SK-N-SH (cell line): ENCODE measurements around the gene CYB5D1. TPM values are rescaled to one million over a fixed set of nuclear protein-coding genes. Genes with fewer than 3 reads are reported as not detected.
A peak's percentile ranks its signal among the peaks of the same experiment; 100 is the strongest.
"Not testable (repeated sequence)": the region's sequence is repeated elsewhere in the genome, so short reads cannot be mapped to it uniquely, and the experiment has no call there.

ENCODE experiments used
- CTCF ChIA-PET: fragments of 300-600, 350-600 bp; formaldehyde crosslinking; extraction: SDS; loops from one replicate; lab custom pipeline; 2021; lab: Yijun Ruan, JAX
- POLR2A ChIA-PET: fragments of 350-600 bp; sonication (Branson Sonifier 250); formaldehyde crosslinking; extraction: SDS; loops from one replicate; lab custom pipeline; 2020; ENCODE audit warnings: antibody characterized with exemption, inconsistent platforms; lab: Yijun Ruan, JAX
- DNase-seq: peaks from one replicate; pipeline ENCODE4 v3.0.0; 2012
- H2AFZ ChIP-seq: fragments of 200-600 bp; sonication (generic); 2 replicates; pipeline ENCODE4 v1.8.1; 2016; ENCODE audit warnings: antibody characterized with exemption, mild to moderate bottlenecking, low read depth
- H3F3A ChIP-seq: fragments of 200-600 bp; sonication (generic); replicated peaks from 2 replicates; pipeline ENCODE3; 2016; ENCODE audit warnings: antibody characterized with exemption, mild to moderate bottlenecking; ENCODE audit not compliant: insufficient read depth
- H3K27ac ChIP-seq, 2 experiments: fragments of 200-500 bp in 1 of 2; fragments of 200-600 bp in 1 of 2; sonication (Bioruptor generic) in 1 of 2; sonication (generic), shearing (Covaris generic) in 1 of 2; 2 replicates each; pipeline versions ENCODE4 v1.5.1 to v1.6.1; 2014 to 2016; ENCODE audit warnings: low read depth in 2 of 2, inconsistent platforms in 1 of 2, low read length in 1 of 2, mild to moderate bottlenecking in 1 of 2, mixed read lengths in 1 of 2
- H3K27me3 ChIP-seq: fragments of 200-600 bp; sonication (generic), shearing (Covaris generic); 2 replicates; pipeline ENCODE4 v1.6.1; 2016; ENCODE audit warnings: mixed run types; ENCODE audit not compliant: insufficient read depth
- H3K36me3 ChIP-seq, 2 experiments: fragments of 200-500 bp in 1 of 2; fragments of 200-600 bp in 1 of 2; sonication (Bioruptor generic) in 1 of 2; sonication (generic) in 1 of 2; replicated peaks in 1 of 2; 2 replicates each; pipeline versions ENCODE3 to v1.5.1; 2014 to 2016; ENCODE audit warnings: low read length in 1 of 2, mild to moderate bottlenecking in 1 of 2; ENCODE audit not compliant: insufficient read depth in 2 of 2, control insufficient read depth in 1 of 2
- H3K4me1 ChIP-seq, 2 experiments: fragments of 200-500 bp in 1 of 2; fragments of 200-600 bp in 1 of 2; sonication (Bioruptor generic) in 1 of 2; sonication (generic), shearing (Covaris generic) in 1 of 2; 2 replicates each; pipeline versions ENCODE4 v1.5.1 to v1.6.1; 2014 to 2016; ENCODE audit warnings: low read depth in 1 of 2, low read length in 1 of 2, mixed run types in 1 of 2; ENCODE audit not compliant: insufficient read depth in 2 of 2, control insufficient read depth in 1 of 2
- H3K4me2 ChIP-seq: fragments of 200-600 bp; sonication (generic), shearing (Covaris generic); 2 replicates; pipeline ENCODE4 v1.6.1; 2017; ENCODE audit warnings: mixed run types
- H3K4me3 ChIP-seq, 2 experiments: fragments of 200-500 bp in 1 of 2; fragments of 200-600 bp in 1 of 2; sonication (Bioruptor generic) in 1 of 2; sonication (generic), shearing (Covaris generic) in 1 of 2; 2 replicates each; pipeline versions ENCODE4 v1.5.1 to v1.8.1; 2014 to 2016; ENCODE audit warnings: low read depth in 2 of 2, inconsistent platforms in 1 of 2, low read length in 1 of 2, mild to moderate bottlenecking in 1 of 2, mixed read lengths in 1 of 2, moderate library complexity in 1 of 2
- H3K79me2 ChIP-seq: fragments of 200-600 bp; sonication (generic); 2 replicates; pipeline ENCODE4 v1.8.1; 2017; ENCODE audit warnings: mild to moderate bottlenecking; ENCODE audit not compliant: insufficient read depth
- H3K9ac ChIP-seq: fragments of 200-600 bp; sonication (generic); 2 replicates; pipeline ENCODE4 v1.6.1; 2017; ENCODE audit warnings: mixed run types
- H3K9me2 ChIP-seq: fragments of 200-600 bp; sonication (generic); 2 replicates; pipeline ENCODE4 v1.6.1; 2017; ENCODE audit warnings: mixed run types
- H3K9me3 ChIP-seq: fragments of 200-600 bp; sonication (generic); 2 replicates; pipeline ENCODE4 v1.6.1; 2017; ENCODE audit warnings: mixed run types, mild to moderate bottlenecking, moderate library complexity
- H4K20me1 ChIP-seq: fragments of 200-600 bp; sonication (generic); 2 replicates; pipeline ENCODE4 v1.6.1; 2017; ENCODE audit warnings: mild to moderate bottlenecking, mixed run types; ENCODE audit not compliant: insufficient read depth
- CHD2 ChIP-seq: fragments of 150-350 bp; IDR thresholded peaks from 2 replicates; pipeline ENCODE4 v1.6.1; 2018; ENCODE audit warnings: low read length; ENCODE audit not compliant: partially characterized antibody
- CTCF ChIP-seq: fragments of 200-600 bp; sonication (generic); IDR thresholded peaks from 2 replicates; pipeline ENCODE4 v1.6.1; 2017; ENCODE audit warnings: antibody characterized with exemption, mild to moderate bottlenecking, moderate library complexity
- ELF1 ChIP-seq: IDR thresholded peaks from 2 replicates; pipeline ENCODE4 v1.4.0; 2012
- FOSL2 ChIP-seq: IDR thresholded peaks from 2 replicates; pipeline ENCODE4 v1.4.0; 2012; ENCODE audit warnings: low read depth, mild to moderate bottlenecking, moderate library complexity, borderline replicate concordance
- FOXJ3 ChIP-seq: sonication (generic); formaldehyde crosslinking; IDR thresholded peaks from 2 replicates; pipeline ENCODE4 v1.5.1; 2020; ENCODE audit warnings: mild to moderate bottlenecking, missing genetic modification reagents
- FOXM1 ChIP-seq: IDR thresholded peaks from 2 replicates; pipeline ENCODE4 v1.4.0; 2012; ENCODE audit warnings: low read depth, mild to moderate bottlenecking
- GATA2 ChIP-seq: sonication (generic); formaldehyde crosslinking; IDR thresholded peaks from 2 replicates; pipeline ENCODE4 v1.5.0; 2020; ENCODE audit warnings: mild to moderate bottlenecking, missing genetic modification reagents
- MAX ChIP-seq: IDR thresholded peaks from 2 replicates; pipeline ENCODE4 v1.4.0; 2012; ENCODE audit warnings: low read depth
- PBX3 ChIP-seq: IDR thresholded peaks from 2 replicates; pipeline ENCODE4; 2012
- RCOR1 ChIP-seq: fragments of 150-350 bp; IDR thresholded peaks from 2 replicates; pipeline ENCODE4 v1.6.1; 2017; ENCODE audit warnings: antibody characterized with exemption, low read length
- REST ChIP-seq: IDR thresholded peaks from 2 replicates; pipeline ENCODE4 v1.6.1; 2012; ENCODE audit warnings: mild to moderate bottlenecking, low read depth, low read length, moderate library complexity
- RXRA ChIP-seq: IDR thresholded peaks from 2 replicates; pipeline ENCODE4 v1.4.0; 2012; ENCODE audit warnings: low read depth, mild to moderate bottlenecking, borderline replicate concordance
- TCF12 ChIP-seq: IDR thresholded peaks from 2 replicates; pipeline ENCODE4 v1.4.0; 2012
- TEAD4 ChIP-seq: IDR thresholded peaks from 2 replicates; pipeline ENCODE4 v1.4.0; 2012; ENCODE audit warnings: mild to moderate bottlenecking, borderline replicate concordance; ENCODE audit not compliant: insufficient read depth
- WGBS: methylation state at CpG from one replicate; pipeline ENCODE4 v1.1.6; 2017; ENCODE audit warnings: low lambda C conversion rate; 5-methylcytosine and 5-hydroxymethylcytosine counted together
- polyA plus RNA-seq, 3 experiments: library from polyadenylated mRNA; depleted of rRNA; stranded (reverse); fragments of >200 nt; gene quantifications; 2 replicates each; pipeline ENCODE4 v1.2.3, GENCODE V29; 2012

CYB5D1 gene
- polyA plus RNA-seq, 1 of the 3 experiments (the other 2 are of a cell fraction): 8.8 TPM

GRCh38 chr17:7862692-7863437 lies 5.1 kb downstream of the CYB5D1 start (continued):
- peak; percentile 87 for TF ChIP-seq CTCF

GRCh38 chr17:7864384-7864783 lies 6.6 kb downstream of the CYB5D1 start:
- not testable (repeated sequence) for DNase-seq, H3F3A ChIP-seq, H3K9me3 ChIP-seq, H3K4me3 ChIP-seq, H3K9ac ChIP-seq, H3K4me2 ChIP-seq, H2AFZ ChIP-seq, H3K4me1 ChIP-seq, H3K27me3 ChIP-seq, H4K20me1 ChIP-seq, H3K79me2 ChIP-seq, H3K27ac ChIP-seq, H3K9me2 ChIP-seq
- CTCF ChIA-PET: interaction anchor here (1.0 to 9.9 kb wide), 12 partner anchors 10 to 209 kb away, joined by 3 to 143 read pairs (median 8); no protein-coding TSS in a partner anchor
- POLR2A ChIA-PET: interaction anchor here (0.6 to 0.7 kb wide), 2 partner anchors 48 to 215 kb away, joined by 3 to 4 read pairs; no protein-coding TSS in a partner anchor
- WGBS: 84% methylated on average over 5 of the region's 5 CpGs
- H3K36me3 ChIP-seq: peaks cover 13 to 28% of the 10 kb centered on the region in 2 experiments

GRCh38 chr17:7864995-7865650 lies 7.3 kb downstream of the CYB5D1 start:
- Histone ChIP-seq H4K20me1 (no peaks in the 10 kb centered on the region), H2AFZ (no peak overlapping the region), H3K4me1 (peaks cover 0 to 3% of the 10 kb centered on the region in 2 experiments; a peak in 2 of 4 replicates), H3F3A (peaks cover 3% of the 10 kb centered on the region), H3K27ac (no peak overlapping the region), H3K27me3 (no peaks in the 10 kb centered on the region), H3K9me3 (no peaks in the 10 kb centered on the region), H3K4me3 (no peak overlapping the region), H3K4me2 (no peak overlapping the region), H3K9ac (no peak overlapping the region), H3K79me2 (no peaks in the 10 kb centered on the region; the same call in 1 of the 2 replicates), H3K9me2 (no peaks in the 10 kb centered on the region), H3K36me3 (peaks cover 13 to 23% of the 10 kb centered on the region in 2 experiments)
- no peak for DNase-seq
- WGBS: 91% methylated on average over 5 of the region's 5 CpGs
- ChIA-PET POLR2A (no interaction called here), CTCF (interaction anchor here (1.0 to 9.9 kb wide), 14 partner anchors 9 to 208 kb away, joined by 3 to 143 read pairs (median 6); no protein-coding TSS in a partner anchor)
- no peak for TF ChIP-seq CHD2
- TF ChIP-seq RCOR1: no peak
- no peak for TF ChIP-seq GATA2 (CRISPR knock-in tag)
- TF ChIP-seq ELF1: no peak
- TF ChIP-seq FOXJ3 (CRISPR knock-in tag): no peak
- TF ChIP-seq PBX3: no peak
- TF ChIP-seq RXRA: no peak
- no peak for TF ChIP-seq CTCF
- TF ChIP-seq FOSL2: no peak
- TF ChIP-seq REST: no peak
- no peak for TF ChIP-seq TCF12
- TF ChIP-seq TEAD4: no peak
- no peak for TF ChIP-seq FOXM1
- TF ChIP-seq MAX: no peak
